K562 (cell line): ENCODE data around the gene SDK1. TPM values are rescaled to one million over a fixed set of nuclear protein-coding genes. Genes with fewer than 3 reads are reported as not detected.

Experiments
- KAT7 ChIP-seq: sonication (generic); formaldehyde crosslinking; IDR thresholded peaks from 2 replicates; pipeline ENCODE4 v1.8.0; 2022; ENCODE audit warnings: missing genetic modification reagents, mild to moderate bottlenecking, borderline replicate concordance
- LARP7 ChIP-seq: fragments of 450-650 bp; IDR thresholded peaks from 2 replicates; pipeline ENCODE4 v1.6.1; 2016
- RBBP5 ChIP-seq: fragments of 200-600 bp; sonication (generic); IDR thresholded peaks from 2 replicates; pipeline ENCODE4 v1.6.1; 2012; ENCODE audit warnings: borderline replicate concordance, mild to moderate bottlenecking, low read length, control low read depth, inconsistent platforms; ENCODE audit not compliant: insufficient read depth, poor library complexity, severe bottlenecking
- TAF9B ChIP-seq: fragments of 450-650 bp; IDR thresholded peaks from 2 replicates; pipeline ENCODE4 v1.6.1; 2018; ENCODE audit warnings: mild to moderate bottlenecking; ENCODE audit not compliant: partially characterized antibody
- polyA plus RNA-seq, 8 experiments: library from polyadenylated mRNA; depleted of rRNA in 4 of 8; stranded (reverse) in 5 of 8; unstranded in 3 of 8; fragments of >200 nt; fragmentation: Nextera tagmentation in 2 of 8; fragmentation: Illumina TruSeq in 1 of 8; extraction: Ambion mirVana in 2 of 8; extraction: Trizol in 1 of 8; gene quantifications; 2 replicates each; pipeline versions ENCODE4 v1.2.1 to v1.2.3, GENCODE V29; 2011 to 2014; ENCODE audit warnings: inconsistent platforms in 1 of 8, missing spikeins in 1 of 8
- total RNA-seq, 7 experiments: library from RNA; depleted of rRNA in 6 of 7; stranded (reverse); fragments of >200 nt in 6 of 7; fragmentation: Illumina TruSeq in 2 of 7; extraction: Trizol in 2 of 7; gene quantifications; 2 replicates each; pipeline versions ENCODE4 v1.2.1 to v1.2.3, GENCODE V29; 2011 to 2021; ENCODE audit warnings: low replicate concordance in 1 of 7
- TF ChIP-seq, protein P1 (sequence below): sonication (generic); formaldehyde crosslinking; IDR thresholded peaks from 2 replicates; pipeline ENCODE4 v1.8.0; 2022; ENCODE audit warnings: mild to moderate bottlenecking, missing genetic modification reagents
- TF ChIP-seq, protein P2 (sequence below): sonication (generic); formaldehyde crosslinking; IDR thresholded peaks from 2 replicates; pipeline ENCODE4 v1.8.0; 2022; ENCODE audit warnings: missing genetic modification reagents, mild to moderate bottlenecking, borderline replicate concordance
- TF ChIP-seq, protein P3 (sequence below): sonication (generic); formaldehyde crosslinking; IDR thresholded peaks from 2 replicates; pipeline ENCODE4 v1.8.0; 2022; ENCODE audit warnings: mild to moderate bottlenecking, low read depth, missing genetic modification reagents
- TF ChIP-seq, protein P4 (sequence below): fragments of 450-650 bp; IDR thresholded peaks from 2 replicates; pipeline ENCODE4 v1.6.1; 2016; ENCODE audit warnings: low read depth, mild to moderate bottlenecking, moderate library complexity

The SDK1 gene
- total and polyA plus RNA-seq, 9 of the 15 experiments (the other 6 are each of a cell fraction or from before 2014, with no cell fraction given), result 0.16 TPM; not detected in 8

DNA sequence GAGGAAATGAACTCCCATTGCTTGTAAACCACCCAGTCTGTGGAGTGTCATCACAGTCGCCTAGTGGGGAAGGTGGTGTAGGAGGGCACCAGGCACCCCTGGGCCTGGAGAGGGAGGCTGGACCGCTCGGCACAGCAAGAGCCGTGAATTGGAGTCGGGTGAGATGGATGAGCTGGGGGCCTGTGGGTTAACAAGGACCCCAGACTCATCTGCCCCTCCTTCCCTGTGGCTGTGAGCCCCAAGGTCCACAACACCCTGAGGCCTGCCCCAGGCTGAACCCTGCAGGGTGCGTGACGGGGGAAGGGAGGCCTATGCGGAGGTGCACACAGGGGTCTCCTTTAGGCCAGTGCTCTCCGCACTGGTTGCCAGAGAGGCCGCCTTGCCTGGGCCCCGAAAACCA lies 799.6 kb downstream of the SDK1 start (continued):
- TF ChIP-seq, protein P1, sequence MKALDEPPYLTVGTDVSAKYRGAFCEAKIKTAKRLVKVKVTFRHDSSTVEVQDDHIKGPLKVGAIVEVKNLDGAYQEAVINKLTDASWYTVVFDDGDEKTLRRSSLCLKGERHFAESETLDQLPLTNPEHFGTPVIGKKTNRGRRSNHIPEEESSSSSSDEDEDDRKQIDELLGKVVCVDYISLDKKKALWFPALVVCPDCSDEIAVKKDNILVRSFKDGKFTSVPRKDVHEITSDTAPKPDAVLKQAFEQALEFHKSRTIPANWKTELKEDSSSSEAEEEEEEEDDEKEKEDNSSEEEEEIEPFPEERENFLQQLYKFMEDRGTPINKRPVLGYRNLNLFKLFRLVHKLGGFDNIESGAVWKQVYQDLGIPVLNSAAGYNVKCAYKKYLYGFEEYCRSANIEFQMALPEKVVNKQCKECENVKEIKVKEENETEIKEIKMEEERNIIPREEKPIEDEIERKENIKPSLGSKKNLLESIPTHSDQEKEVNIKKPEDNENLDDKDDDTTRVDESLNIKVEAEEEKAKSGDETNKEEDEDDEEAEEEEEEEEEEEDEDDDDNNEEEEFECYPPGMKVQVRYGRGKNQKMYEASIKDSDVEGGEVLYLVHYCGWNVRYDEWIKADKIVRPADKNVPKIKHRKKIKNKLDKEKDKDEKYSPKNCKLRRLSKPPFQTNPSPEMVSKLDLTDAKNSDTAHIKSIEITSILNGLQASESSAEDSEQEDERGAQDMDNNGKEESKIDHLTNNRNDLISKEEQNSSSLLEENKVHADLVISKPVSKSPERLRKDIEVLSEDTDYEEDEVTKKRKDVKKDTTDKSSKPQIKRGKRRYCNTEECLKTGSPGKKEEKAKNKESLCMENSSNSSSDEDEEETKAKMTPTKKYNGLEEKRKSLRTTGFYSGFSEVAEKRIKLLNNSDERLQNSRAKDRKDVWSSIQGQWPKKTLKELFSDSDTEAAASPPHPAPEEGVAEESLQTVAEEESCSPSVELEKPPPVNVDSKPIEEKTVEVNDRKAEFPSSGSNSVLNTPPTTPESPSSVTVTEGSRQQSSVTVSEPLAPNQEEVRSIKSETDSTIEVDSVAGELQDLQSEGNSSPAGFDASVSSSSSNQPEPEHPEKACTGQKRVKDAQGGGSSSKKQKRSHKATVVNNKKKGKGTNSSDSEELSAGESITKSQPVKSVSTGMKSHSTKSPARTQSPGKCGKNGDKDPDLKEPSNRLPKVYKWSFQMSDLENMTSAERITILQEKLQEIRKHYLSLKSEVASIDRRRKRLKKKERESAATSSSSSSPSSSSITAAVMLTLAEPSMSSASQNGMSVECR (CRISPR knock-in tag), result no peak
- TF ChIP-seq, protein P2, sequence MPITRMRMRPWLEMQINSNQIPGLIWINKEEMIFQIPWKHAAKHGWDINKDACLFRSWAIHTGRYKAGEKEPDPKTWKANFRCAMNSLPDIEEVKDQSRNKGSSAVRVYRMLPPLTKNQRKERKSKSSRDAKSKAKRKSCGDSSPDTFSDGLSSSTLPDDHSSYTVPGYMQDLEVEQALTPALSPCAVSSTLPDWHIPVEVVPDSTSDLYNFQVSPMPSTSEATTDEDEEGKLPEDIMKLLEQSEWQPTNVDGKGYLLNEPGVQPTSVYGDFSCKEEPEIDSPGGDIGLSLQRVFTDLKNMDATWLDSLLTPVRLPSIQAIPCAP (CRISPR knock-in tag), result no peak
- TF ChIP-seq, protein P3, sequence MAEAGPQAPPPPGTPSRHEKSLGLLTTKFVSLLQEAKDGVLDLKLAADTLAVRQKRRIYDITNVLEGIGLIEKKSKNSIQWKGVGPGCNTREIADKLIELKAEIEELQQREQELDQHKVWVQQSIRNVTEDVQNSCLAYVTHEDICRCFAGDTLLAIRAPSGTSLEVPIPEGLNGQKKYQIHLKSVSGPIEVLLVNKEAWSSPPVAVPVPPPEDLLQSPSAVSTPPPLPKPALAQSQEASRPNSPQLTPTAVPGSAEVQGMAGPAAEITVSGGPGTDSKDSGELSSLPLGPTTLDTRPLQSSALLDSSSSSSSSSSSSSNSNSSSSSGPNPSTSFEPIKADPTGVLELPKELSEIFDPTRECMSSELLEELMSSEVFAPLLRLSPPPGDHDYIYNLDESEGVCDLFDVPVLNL (CRISPR knock-in tag), result no peak
- TF ChIP-seq RBBP5 (no peak), TAF9B (no peak), LARP7 (no peak), KAT7 (no peak)
- TF ChIP-seq, protein P4, sequence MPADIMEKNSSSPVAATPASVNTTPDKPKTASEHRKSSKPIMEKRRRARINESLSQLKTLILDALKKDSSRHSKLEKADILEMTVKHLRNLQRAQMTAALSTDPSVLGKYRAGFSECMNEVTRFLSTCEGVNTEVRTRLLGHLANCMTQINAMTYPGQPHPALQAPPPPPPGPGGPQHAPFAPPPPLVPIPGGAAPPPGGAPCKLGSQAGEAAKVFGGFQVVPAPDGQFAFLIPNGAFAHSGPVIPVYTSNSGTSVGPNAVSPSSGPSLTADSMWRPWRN, result no peak
